NOMO-1 treated with dmso at 0.1 percent for 144 hours (cell line): ENCODE data around the gene CIPC.

Experiments
- DNase-seq: peaks from one replicate; lab custom pipeline; 2025; ENCODE audit not compliant: unreplicated experiment; lab: John Stamatoyannopoulos, UW

Gene CIPC

DNA sequence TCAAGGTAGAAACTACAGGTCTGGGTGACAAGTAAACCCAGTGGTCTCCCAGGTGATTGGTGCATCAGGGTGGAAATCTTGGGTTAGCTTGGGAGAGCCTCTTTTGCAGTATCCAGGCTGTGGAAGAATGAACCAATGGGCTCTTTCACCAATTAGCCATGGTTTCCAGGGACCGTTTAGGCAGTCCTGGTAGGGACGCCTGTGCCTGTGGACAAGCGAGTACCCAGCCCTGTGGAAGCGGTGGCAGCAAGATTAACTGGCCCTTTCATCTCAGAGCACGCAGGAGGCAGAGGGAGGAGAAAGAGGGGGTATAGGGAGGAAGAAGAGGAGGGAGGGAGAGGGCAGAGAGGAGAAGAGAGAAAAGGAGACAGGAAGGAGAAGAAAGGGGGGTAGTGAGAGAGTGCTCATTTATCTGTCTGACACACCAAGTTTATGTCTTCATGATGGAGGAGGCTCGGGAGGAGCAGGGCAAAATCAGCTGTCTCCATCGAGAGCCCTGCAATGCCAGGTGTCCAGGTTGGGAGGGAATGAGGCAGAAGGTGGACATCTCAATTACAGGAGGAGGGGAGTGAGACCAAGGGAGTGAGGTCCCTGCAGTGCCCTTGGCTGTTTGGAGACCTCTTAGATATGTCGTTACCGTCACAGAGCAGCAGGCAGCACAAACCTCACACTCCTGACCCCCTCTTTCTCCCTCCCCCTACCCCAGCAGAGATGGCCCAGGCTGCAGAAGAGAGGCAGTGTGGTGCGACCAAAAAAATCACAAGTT, 48.1 kb downstream of the CIPC start:
- DNase-seq: no peak

DNA sequence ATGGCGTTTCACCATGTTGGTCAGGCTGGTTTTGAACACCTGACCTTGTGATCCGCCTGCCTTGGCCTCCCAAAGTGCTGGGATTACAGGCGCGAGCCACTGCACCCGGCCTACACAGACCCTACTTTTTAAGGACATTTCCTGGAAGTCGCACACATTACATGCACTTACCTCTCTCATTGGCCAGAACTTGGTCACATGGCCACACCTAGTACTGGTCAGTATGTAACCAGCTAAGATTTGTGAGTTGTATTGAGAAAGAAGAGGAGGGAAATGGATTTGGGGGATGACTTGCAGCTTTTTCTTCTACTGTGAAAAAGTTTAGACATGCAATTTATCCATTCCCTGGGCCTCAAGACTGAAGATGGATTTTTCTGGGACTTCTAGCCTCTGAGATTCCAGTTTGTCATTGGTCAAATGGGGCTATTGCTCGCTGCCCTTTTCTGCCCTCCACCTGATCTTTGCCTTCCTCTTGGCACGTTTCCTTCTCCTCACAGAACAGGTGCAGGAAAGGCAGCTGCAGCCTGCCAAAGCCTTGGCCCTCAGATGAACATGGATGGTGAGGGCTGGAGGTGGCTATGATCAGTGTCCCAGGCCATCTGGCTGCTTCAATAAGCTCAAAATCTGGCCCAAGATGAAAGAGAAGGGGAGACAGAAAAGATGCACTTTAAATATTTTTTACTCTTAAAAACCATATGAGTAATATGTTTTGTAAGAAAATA, 50.6 kb downstream of the CIPC start:
- DNase-seq: no peak

DNA sequence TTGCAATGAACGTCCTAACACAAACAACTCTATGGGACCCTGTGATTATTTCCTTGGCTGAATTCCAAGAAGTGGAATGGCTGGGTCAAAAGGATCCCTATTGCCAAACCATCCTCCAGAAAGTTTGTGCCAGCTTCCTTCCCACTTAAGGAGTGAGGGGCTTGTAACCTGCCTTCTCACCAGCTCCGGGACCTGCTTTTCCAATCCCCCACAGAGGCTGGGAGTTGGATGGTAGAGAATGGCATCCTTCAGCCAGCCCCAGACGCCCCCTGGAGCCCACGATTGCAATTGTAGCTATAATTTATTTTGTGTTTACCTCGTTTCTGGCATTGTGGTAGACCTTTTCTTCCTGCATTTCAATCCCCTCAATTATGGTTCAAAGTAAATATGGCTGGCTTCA, 53.2 kb downstream of the CIPC start:
- no peak for DNase-seq

DNA sequence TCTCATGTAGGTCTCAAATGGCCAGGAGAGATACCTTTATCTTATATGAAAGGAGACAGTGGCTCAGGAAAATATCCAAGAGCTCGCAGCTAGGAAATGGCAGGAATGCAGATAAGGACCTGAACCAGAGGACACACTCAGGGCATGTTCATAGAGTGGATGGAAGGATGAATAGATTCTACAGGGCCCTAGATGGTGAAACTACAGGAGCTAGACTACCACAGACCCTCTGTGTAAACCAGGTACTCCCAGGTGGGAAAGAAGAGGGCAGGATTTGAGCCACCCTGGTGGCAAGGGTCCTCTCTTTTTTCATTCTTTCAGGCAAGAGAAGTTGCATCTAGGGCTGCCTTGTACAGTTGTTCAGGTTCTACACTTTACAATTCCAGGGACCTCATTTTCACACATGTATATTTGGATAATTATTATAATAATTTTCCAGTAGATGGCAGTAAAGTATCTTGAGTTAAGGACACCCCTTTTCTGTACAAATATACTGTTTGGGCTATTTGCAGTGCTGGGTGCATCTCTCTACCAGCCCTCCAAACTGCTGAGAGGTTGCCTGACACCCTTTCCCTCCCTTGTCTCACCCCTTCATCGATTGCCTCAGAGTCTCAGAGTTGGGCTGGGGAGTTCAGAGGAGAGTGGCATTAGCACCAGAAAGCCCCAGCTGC, 54.0 kb downstream of the CIPC start:
- peak; percentile 11 for DNase-seq

DNA sequence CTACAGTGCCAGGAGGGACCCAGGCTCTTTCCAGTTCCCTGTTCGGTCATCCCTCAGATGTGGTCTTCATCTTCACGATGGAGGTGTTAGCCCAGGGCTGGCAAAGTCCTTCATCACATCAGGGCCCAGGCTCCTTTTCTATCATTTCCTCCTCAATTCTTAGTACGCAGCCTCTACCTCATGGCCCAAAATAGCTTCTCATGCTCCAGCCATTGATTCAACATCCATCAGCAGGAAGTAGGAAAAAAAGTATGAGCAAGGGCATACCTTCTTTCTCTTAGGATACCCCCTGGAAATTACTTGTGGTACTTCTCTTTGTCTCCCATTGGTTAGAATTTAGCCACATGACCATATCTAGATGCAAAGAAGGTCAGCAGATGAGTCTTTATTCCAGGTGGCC, 55.7 kb downstream of the CIPC start:
- DNase-seq: no peak

DNA sequence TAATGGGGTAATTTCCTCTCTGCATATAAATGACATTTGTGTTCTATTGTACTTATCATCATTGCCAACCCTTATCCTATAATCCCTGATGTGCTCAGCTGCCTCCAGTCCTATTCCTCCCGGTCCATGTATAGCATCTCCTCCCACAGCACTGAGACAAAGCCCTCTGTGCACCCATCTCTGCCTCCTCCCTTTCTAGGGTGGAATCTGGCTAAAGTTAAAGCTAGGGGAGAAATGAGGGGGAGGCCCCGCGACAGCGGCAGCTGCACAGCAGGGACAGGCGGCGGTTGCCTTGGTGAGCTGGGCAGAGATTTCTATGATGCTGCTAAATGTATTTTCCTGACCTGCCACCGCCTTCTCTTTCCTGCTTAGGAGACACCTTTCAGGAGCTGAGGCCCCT, 56.4 kb downstream of the CIPC start:
- no peak for DNase-seq

DNA sequence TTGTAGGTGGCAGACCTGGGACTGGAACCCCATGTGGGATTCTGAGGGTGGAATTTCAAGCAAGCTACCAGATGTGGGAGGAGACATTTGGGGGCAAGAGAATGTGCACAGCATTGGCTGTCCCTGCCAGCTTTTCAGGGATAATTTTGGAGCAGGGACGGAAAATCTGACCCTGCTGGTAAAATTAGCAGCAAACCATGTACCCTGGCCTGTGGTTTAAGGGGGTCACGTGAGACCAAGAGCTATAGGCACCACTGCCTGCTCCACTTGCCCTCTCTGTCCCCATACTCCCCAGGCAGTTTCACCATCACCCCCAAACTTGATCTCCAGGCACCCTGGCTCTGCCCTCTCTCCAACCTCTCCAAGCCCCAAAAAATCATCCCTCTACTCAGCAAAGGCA, 57.0 kb downstream of the CIPC start:
- DNase-seq: no peak

DNA sequence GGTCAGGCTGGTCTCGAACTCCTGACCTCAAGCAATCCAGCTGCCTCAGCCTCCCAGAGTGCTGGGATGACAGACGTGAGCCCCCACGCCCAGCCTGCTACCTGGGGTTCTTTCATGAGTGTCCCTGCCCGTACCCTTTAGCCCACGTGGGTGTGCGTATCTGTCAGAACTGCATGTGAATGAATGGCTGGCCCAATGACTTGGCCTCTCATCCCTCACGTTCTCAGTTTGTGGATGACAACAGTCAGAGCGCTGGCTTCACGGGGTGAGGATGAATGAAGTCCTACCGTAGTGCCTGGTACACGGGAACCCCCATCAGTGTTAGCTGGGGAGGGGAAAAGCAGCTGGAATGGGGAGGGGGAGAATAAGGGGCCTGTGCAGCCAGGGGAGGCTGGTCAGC, 59.7 kb downstream of the CIPC start:
- DNase-seq: no peak

DNA sequence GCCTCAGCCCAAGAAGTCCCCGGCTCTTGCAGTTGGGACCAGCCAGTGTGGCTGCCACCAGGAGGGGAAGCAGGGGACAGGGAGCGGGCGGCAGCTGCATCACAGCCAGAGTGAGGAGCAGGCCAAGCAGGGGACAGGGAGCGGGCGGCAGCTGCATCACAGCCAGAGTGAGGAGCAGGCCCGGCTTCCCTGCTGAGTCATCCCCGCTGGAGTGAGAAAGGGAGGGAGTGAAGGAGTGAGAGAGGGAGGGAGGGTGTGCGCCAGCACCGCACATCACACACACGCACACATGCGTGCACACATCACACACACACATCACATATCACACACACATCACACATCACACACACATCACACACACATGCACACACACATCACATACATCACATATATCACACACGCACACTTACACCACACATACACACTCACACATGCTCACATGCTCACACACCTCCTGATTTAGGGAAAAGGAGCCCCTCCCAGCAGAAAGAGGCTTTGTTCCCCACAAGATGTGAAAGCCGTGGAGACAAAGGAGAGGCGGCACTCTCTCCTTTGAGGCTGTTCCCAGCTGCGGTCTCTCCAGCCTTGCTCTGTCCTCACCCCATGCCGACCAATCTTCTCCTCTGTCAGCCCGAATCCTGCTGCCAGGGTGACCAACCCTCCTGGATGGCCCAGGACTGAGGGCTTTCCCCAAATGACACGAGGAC, 60.3 kb downstream of the CIPC start:
- DNase-seq: no peak

DNA sequence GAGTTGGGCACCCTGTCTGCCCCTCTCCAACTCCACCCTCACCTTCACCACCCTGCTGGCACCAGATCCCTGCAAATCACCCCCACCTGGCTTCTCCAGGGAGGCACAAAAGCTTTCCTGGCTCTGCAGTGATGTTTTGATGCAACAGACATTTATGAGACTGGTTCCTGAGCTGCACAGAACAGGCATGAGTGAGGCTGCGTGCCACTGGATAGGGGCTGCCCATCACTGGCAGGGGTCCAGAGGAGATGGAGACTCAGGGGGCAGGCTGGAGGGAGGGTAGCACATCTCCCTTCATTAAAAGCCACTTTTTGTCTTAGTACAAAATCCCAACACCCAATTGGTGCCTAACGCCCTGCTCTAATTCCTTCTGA, 60.8 kb downstream of the CIPC start:
- no peak for DNase-seq

DNA sequence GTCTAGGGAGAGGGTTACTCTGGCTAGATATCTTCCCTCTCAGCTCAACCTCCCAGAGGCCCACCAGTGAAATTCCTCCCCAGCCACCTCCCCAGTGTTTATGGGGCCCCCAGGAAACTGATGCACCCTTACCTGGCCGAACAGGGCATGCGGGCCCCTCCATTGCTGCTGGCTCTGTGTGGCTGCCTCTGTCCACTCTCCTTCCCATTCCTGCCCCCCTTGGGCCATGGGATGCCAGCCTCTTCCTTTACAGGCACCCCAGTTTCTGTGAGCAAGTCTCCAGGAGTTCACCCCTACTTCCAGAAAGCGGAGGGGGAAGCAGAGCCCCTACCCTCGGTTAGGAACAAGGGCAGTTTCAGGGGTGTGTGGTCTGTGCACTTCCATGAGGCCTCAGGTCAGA, 63.0 kb downstream of the CIPC start:
- no peak for DNase-seq
